Middle frontal gyrus (tissue), 1 donor: ENCODE results near the gene AKAP10.
"Not testable (repeated sequence)": the region's sequence is repeated elsewhere in the genome, so short reads cannot be mapped to it uniquely, and the experiment has no call there.

Experiments
- DNase-seq: peaks from one replicate; pipeline ENCODE4 v3.0.0-alpha.2; 2015; ENCODE audit warnings: low spot score; ENCODE audit errors: extremely low spot score

Gene AKAP10

DNA sequence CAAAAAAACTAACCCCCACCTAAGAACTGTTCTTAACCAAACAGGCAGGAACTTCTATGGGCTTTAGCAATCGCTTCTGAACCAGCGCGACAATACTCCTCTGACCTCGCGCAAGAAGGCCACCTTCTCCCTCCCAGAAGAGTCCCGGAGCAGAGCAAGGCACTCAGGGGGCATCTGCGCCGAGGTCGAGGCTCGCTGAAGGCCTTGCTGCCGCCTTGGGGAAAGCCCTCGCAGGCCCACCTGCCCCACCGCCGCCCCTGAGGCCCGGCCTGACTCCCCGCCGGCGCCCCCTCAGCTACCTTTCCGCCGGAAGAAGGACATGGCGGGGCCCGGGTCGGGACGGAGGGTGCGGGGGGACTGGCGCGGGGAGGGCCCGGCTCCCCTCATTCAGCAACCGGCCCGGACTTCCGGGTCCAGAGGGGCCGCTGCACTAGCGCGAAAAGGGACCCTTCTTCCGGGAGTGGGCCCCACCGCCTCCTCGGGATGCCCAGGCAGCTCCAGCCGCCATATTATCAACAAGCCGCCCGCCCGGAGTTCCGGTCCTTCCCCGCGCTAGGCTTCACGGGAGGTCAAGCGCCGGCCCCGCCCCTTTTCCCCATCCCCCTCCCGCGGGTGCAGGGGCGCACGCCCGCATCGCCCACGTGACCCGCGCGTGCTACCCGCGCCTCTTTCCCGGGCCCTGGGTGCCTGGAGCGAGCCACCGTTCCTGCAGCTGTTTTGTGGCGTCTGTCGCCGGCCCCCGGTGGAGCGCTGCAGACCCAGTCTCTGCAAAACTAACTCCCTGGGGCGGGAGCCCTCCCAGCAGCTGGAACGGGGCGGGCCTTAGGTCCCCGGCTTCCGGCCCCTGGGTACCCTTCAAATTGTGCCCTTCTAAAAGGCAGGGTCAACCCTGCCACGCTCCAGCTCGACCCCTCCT, at the start of gene AKAP10:
TSS of gene AKAP10 (minus strand) at position 536 of the 916 bp plus-strand sequence. CDS start at position 387, 149 bp downstream.
- DNase-seq, result peak; percentile 75

DNA sequence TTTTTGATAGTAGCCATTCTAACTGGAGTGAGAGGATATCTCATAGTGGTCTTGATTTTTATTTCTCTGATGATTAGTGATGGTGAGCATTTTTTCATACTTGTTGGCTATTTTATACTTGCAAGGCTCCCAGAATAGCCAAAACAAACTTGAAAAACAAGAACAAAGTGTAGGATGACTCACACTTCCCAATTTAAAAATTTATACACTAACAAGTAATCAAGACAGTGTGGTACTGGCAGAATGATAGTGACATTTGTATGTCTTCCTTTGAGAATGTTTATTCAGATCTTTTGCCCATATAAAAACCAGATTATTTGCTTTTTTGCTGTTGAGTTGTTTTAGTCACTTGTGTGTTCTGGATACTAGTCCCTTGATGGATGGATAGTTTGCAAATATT, 49.3 kb upstream of the AKAP10 start:
- DNase-seq, result no peak

DNA sequence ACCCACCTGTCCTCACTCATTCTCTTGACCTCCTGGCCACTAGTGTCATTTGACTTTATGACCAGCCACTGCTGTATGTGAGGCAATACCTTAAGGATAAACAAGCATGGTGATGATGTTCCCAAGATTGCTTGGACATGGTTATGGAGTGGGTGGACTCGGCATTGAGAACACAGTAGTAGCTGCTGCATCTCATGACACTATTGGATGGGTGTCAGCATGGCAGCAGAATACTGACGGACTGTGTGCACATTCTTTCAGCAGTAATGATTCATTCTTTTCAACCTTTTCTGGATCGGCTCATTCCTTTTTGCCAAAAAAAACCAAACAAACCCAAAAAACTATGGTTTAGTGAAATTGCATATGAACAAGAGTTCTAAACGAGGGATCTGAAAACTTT, 45.1 kb upstream of the AKAP10 start:
- peak; percentile 29 for DNase-seq

- DNase-seq, result not testable (repeated sequence)
These were observed 38.9 kb upstream of the AKAP10 start for GRCh38 chr17:20016475-20016992.

DNA sequence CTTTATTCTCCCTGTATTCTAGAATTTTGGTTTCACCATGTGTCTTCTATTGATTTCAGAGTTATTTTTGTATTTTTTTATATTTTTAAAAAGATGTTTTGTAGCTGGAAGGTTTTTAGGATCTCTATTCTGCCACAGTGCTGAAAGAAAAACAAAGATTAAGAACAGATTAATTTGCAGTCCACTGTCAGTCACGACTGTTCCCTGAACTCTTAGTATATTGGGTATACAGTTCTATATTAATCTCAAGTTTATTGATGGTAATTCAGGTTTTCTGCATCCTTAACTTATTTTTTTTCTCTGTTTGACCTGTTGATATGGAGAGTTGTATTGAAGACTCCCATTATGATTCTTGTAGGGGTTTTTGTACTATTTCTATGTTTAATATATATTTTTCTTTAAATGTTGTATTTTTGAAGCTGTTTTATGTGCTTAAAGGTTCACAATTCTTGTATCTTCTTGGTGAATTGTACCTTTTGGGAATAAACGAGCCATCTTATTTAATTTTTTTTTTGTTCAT, 34.4 kb upstream of the AKAP10 start:
- DNase-seq, result no peak

DNA sequence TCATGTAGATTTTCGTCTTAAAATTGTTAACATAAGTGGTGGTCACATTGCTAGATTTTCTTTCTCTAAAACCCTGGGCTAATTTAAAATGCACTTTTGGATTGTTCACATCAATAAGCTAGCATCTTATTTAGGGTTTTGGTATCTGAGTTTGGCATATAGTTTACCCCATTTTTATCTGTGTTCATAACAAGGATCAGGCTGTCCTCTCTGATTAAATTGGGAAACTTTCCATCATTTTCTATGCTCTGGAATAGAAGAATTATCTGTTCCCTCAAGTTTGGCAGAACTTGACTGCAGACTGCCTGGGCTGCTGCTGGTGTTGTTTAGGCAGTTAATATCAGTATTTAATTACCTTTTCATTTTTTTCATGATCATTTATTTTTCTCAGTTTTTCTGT, 33.3 kb upstream of the AKAP10 start:
- no peak for DNase-seq

DNA sequence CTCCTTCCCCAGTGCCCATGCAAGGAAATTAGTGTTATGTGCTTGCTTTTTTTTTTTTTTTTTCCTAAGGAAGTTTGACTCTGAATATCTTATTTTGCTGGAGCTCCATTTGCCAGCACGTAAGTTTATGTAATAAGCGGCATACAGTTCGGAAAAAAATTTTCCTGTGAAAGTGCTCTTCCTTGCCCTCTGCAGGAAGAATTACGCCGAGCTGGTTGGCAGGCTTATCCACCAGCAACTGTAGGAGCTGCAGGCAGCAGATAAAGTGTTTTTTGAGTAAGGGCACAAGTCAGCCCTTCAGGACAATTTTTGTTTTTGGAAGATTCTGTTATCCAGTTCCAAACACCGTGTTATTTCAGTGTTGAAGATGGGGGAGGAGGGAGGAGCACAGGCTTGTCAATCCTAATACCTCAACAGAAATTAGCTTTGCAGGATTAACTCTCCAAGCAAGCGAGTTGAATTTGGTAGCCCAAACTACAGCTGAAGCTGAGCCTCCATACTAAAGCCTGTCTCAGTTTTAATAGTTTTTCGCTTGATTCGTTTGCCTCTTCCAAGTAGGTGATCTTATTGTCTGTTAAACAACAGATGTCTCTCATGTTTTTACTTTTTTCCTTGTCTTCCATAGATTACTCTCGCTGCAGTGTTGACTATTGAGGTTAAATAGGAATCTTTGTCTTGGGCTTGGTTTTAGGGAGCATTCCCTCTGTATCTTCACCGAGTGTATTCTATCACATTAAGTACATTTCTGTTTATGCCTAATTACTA, 32.7 kb upstream of the AKAP10 start:
- DNase-seq, result peak; percentile 57

GRCh38 chr17:20009302-20010098, 31.9 kb upstream of the AKAP10 start, which contains the start of gene SPECC1:
Gene SPECC1 (plus strand): TSS chr17:20009359. CDS start chr17:20096652, 87,293 bp downstream.
- peak; percentile 58 for DNase-seq

DNA sequence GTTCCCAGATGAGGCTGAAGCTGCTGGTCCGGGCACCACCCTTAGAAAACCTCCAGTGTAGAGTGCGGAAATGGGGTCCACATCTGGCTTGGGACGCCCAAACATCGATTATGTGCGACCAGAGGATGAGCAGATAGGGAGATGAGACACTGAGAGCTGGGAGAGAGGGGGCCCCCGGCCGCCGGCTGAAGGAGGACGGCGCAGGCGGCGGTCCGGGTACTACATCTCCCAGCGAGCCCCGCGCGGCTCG, 31.3 kb upstream of the AKAP10 start:
- DNase-seq, result no peak

DNA sequence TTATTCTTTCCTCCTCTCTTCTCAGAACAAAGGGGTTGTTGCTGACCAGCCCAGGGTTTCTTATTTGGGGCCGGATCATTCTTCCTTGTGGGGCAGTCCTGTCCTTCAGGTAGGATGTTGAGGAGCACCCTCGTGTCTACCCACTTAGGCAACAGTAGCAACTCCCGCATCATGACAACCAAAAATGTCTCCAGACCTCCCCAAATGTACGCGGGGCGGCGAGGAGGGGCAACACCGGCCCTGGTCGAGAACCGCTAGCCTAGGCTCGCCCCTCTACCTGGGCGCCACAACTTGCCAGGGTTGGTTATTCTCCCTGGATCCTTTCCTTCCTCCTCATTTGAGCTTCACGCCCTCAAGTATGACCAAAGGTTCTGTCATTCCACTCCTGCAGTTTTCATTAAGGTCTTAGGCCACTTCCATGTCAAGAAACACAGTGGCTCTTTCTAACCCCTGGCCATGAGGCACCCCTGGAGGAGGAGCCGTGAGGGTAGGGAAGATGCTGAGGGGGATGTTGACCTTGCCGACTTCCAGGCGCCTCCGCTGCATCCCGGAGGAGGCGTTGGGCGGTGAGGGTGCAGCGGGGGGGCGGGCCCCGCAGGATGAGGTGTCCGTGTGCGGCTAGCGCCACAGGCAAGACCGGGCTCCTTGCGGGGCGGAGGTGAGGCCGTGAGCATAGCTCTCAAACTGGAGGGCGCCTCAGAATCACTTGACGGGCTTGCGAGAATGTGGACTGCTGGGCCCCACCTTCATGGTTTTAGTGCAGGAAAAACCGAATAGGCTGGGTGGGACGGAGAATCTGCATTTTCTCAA, 30.8 kb upstream of the AKAP10 start:
- no peak for DNase-seq

- DNase-seq, result no peak
These were observed 18.9 kb upstream of the AKAP10 start for GRCh38 chr17:19996502-19996901.

GRCh38 chr17:19996086-19996485, 18.5 kb upstream of the AKAP10 start:
- no peak for DNase-seq

DNA sequence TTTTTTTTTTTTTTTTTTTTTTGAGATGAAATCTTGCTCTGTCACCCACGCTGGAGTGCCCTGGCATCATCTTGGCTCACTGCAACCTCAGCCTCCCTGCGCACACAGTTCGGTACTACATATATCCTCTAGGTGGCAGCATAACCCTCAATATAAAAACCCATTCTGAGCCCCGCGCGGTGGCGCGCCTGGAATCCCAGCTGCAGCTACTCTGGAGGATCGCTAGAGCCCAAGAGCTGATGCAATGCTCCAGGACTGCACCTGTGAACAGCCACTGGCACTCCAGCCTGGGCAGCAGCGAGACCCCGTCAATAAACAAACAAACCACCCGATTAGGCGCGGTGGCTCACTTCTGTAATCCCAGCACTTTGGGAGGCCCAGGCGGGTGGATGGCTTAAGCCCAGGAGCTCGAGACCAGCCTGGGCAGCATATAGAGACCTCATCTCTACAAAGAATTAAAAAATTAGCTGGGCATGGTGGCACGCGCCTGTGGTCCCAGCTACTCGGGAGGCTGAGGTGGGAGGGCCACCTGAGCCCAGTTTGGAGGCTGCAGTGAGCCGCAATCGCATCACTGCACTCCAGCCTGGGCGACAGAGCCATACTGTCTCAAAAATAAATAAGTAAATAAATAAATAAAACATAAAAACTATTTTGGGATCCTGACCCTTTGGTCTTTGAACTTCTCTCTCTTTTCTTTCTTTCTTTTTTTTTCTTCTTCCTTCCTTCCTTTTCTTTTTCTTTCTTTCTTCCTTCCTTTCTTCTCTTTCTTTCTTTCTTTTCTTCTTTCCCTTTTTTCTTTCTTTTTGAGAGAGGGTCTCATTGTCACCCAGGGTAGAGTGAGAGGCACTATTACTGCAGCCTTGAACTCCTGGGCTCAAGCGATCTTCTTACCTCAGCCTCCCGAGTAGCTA, 15.4 kb upstream of the AKAP10 start:
- peak; percentile 77 for DNase-seq

GRCh38 chr17:19991252-19991885, 13.7 kb upstream of the AKAP10 start:
- no peak for DNase-seq

DNA sequence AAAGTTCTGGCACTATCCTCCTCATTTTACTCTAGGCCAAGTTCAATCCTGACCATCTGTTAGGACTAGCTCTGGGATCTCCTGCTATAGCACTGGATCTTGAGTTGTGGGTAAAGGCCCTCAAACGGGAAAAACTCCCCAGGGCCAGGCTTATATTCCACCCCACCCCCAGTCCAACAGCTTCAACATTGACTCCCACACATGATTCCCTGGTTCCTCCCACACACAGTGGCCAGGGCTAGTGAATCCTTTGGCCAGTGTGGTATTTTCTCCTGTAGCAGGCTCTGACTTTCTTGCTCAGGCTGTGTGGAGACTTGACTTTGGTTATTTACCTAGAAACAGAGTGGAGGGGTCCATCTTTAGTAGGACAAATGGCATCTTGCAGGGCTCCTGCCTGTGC, 10.3 kb upstream of the AKAP10 start:
- no peak for DNase-seq

GRCh38 chr17:19986941-19987861, 9.6 kb upstream of the AKAP10 start:
- DNase-seq, result no peak

GRCh38 chr17:19979917-19980770, 2.5 kb upstream of the AKAP10 start:
- no peak for DNase-seq
